ENCODE results near the gene VAV2.

VAV2 gene

DNA sequence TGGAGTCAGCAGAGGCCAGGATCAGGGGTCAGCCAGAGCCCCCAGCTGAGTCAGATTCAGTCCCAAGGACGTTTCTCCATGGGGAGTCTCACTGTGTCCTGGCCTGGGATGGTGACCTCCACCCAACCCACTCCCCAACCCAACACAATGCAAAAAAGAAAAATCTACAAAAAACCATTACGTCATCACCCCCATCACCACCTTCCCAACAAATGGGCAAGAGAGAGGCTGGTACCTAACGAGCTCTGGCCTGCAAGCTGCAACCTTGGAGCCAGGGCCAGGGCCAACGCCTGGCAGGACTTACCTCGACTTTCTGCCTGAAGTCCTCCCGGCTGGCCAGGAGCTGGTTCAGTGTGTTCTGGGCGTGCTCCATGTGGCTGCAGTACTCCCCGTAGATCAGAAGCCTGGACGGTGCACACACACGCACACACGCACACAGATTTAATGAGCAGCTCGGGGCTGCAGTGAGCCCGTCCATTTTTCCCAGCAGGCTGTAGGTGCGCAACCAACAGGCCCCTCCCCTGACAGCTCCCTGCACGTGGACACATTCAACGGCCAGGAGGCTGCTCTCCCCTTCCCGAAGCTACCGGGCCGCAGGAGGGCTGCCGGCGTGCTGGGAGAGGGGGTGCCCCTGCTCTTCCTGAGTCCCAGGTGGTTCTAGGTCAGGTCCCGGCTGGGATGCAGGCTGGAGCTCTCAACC is 194.6 kb downstream of the VAV2 start:
- no peak for DNase-seq (ENCODE audit: low read depth in 2 of 2)

DNA sequence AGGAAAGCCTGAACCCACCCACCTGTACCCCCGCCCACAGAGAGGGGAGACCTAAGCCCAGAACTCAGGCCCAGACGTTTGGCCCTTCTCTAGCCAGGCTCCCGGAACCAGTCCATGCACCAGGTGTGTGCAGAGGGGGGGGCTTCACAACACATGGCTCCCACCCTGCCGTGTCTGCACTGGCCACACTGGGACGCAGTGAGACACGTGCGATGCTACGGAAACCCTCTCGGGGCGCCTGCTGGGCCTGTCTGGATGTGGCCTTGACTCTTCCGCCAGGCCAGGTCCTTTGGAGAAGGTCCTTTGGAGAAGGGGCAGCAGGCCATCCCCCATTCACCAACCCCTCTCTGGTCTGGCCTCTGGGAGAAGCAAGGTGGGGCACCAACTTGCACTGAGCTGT is 195.6 kb downstream of the VAV2 start:
- no peak for DNase-seq (ENCODE audit: low read depth in 2 of 2)

DNA sequence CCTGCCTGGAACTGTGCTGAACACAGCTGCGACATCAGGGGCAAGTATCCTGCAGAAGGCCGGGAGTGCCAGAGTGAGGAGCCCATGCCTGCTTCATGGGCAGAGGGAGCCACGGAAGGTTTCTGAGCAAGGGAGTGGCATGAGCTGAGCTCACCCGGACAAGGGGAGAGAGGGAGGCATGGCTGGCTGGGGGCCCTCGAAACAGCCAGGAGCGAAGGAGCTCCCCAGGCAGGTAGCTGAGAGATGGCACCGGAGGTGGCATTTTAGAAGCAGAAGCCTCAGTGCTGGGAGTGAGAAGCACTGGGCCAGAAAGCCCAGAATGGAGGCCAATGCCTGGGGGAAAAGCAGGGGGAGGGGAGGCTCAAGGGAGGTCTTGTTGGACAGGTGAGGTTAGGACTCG is 197.1 kb downstream of the VAV2 start:
- DNase-seq (ENCODE audit: low read depth in 2 of 2), result no peak

DNA sequence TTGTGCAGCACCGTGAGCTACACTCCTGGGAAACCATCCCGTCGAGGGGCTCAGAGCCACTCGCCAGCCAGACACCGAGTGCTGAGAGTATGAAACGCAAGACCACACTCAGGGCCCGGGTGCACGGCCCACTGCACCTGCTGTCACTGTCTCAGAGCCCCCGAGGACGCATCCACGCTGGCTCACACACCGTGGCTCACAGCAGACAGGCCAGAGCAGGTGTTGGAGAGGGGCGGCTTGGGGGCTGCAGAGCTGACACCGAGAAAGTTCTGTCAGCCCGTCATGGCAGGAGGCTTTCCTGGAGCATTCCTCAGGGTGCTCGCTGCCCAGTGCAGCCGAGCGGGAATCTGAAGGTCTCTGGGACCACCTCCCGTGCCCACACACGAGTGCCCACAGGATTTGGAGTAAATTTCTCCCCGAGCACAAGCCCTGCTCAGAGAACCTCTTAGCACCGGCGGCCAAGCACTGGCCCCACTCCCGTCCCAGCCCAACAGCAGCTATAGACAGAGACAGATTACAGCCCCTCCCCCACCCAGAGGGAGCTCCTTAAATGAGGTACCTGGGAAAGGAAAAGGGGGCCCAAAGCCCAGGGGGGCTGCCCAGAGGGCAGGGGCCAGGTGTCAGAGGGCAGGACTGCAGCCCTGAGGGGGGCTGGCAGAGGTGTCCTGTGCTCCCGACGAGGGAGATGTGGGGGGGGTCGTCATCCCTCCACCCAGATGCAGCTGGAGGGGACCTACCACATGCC is 197.9 kb downstream of the VAV2 start:
- no peak for DNase-seq (ENCODE audit: low read depth in 2 of 2)

DNA sequence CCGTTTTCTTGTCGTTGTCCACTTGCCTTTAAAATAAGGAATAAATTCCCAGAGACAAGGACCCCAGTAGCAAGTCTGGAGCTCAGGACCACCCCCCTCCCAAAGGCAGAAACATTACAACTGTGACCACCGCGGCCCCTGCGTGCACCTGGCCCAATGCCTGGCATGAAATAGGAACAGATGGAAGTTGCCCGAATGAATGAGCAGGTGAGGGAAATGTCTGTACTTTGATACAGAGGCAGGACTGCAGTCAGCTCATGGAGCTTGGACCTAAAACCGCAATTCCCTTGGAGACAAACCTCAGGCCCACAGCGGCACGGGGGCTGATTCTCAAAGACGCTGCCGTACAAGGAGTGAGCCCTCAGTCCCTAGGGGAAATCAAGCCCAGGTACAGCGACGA is 198.7 kb downstream of the VAV2 start:
- DNase-seq (ENCODE audit: low read depth in 2 of 2), result no peak

DNA sequence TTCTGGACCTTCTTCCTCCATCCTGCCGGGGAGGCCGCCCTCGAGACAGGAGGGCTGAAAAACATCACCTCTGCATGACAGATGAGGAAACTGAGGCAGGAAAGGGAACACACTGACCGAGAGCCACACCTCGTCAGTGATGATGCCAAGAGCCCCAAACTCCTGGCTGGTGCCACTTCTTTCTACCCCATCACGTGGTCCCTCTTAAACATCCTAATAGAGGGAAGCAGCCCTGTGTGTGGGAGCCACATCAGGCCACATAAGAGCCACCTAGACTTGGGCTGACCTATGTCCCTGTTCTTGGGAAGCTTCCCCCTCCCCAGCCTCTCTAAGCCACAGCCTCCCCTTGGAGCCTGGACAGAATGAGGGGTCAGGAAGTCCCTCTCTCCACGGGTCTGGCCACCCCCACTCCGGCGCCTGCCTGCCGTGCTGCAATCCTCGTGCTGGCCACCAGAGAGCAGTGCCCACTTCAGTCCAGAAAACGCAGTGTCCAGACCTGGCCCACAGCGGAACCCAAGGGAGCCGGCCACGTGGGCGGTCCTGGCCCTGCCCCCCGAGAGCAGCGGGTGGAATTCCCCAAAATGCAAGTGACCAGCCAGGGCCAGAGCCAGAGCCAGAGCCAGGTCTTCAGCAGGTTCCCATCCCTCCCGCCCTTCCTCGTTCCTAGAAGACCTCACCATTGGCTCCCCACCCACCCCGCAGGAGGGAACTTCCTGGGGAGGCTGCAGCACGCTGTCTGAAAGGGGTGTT is 199.2 kb downstream of the VAV2 start:
- peak; percentile 20 to 22 for DNase-seq (ENCODE audit: low read depth in 2 of 2)

DNA sequence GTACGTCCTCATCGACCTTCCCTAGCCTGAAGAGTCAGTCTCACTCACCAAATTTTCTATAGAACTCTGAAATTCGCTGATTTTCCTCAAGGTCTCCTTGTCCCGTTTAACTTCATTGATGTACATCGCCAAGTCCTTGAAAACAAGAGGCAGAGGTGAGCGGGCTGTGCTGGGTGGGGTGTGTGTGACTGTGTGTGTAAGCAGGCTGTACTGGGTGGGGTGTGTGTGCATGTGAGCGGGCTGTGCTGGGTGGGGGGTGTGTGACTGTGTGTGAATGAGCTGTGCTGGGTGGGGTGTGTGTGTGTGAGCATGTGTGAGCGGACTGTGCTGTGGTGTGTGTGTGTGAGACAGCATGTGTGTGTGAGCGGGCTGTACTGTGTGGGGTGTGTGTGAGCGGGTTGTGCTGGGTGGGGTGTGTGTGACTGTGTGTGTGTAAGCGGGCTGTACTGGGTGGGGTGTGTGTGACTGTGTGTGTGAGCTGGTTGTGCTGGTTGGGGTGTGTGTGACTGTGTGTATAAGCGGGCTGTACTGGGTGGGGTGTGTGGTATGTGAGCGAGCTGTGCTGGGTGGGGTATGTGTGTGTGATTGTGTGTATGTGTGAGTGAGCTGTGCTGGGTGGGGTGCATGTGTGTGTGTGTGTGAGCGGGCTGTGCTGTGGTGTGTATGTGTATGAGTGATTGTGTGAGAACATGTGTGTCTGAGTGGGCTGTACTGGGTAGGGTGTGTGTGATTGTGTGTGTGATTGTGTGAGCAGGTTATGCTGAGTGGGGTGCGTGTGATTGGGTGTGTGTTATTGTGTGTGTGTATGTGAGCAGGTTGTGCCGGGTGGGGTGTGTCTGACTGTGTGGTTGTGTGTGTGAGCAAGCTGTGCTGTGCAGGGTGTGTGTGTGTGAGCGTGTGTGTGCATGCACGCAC is 200.1 kb downstream of the VAV2 start:
- DNase-seq (ENCODE audit: low read depth in 2 of 2), result no peak

DNA sequence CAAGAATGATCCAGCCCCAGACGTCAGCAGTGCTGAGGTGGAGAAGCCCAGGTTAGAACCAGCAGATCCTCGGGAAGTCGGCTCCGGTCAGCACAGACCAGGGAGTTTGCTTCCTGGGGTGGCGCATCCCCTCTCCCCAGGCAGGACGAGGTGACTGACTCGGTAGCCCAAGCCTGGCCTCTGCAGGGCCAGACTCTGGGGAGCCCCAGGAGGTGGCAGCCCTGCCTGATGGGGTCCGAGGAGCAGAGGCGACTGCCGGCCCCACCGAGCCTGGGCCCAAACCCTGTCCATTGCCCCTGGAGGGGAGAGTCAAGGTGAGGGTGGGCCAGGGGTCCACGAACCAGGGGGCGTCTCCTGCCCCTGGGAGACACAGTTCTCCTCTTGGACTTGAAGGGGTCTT is 201.1 kb downstream of the VAV2 start:
- DNase-seq (ENCODE audit: low read depth in 2 of 2), result no peak

DNA sequence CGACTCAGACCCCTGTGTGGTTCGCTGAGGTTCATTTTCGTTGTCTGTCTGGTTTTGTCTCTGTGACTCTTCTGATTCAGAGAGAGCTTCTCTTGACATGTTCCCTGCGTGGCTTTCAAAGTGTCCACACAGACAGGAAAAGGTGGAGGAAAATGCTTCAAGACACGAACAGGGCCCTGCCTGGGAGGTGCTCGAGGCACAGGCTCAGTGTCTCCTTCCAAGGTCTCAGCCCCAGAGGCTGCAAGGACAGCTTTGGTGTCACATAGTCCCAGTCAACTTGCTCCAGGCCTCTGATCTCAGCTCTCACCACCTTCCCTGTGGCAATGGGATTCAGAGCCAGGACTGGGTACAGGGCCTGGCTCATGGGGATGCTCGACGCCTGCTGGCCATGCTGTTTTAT is 202.3 kb downstream of the VAV2 start:
- DNase-seq (ENCODE audit: low read depth in 2 of 2), result no peak

DNA sequence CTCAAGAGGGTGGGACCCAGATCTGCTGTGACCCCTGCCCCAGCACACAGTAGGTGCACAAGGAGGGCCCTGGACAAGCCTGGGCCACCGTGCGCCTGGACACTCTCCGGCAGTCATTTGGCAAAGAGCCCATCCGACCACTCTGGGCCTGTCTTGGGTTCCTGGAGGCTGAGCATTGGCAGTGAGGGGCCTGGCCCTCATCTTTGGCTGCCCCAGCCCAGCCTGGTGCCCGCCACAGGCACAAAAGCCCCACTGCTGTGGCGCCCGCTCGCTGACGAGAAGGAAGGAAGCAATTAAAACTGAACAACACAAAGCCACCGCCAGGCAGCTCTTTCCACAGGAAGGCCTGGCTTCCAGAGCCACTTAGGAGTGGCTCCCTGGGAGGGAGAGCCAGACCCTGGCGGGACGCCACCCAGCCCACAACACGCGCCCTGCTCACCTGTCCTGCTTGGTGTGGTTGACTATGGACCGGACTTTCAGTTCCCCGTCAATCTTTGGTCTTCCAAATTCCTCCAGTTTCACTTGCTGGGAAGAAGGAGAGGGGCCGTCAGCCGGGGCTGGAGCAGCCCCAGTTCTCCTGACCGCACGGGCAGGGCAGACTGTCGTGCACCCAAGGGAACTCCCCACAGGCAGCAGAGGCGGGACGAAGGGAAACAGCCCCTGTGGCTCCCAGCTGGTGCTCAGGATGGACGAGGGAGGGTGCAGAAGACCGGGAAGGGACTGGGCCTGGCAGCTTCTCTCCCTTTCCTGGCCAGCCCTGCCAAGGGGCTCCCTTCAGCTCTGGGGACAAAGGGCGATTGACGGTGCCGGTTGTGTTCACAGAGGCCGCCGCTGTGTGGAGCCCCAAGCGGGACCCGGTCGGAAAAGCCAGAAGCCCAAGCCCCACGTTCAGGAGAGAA is 203.1 kb downstream of the VAV2 start:
- no peak for DNase-seq (ENCODE audit: low read depth in 2 of 2)

DNA sequence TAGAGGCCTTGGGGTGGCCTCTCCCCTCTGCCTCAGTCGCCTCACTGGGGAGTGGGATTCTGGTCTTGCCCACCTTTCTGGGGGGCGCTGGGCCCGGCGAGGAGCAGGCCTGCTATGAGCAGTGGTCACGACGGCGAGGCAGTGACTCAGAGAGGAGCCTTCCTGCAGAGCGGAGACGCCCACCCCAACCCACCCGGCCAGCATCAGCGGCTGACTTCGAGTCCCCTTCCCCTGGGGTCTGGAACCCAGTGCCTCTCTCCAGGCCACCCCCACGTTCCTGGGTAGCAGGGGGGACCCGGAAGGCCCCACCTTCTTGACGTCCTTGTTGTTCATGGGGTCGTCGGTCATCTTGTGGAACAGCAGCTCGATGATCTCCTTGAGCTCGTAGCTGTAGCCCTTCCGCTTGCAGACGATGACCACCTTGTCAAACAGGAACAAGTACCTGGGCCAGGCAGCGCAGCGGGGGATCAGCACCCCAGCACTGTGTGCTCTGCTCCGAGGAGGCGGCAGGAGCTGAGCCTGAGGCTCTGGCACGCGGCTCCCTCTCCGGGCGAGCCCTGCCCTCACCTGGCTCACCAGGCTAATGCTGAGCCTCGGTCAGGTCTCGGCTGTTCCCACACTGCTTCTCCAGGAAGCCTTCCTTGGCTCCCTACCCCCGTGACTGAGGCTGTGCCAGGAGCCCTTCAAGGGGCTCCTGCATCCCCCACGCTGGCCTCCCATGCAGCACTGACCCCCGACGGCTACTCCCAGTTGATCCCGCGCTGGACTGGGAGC is 203.9 kb downstream of the VAV2 start:
- DNase-seq (ENCODE audit: low read depth in 2 of 2), result no peak

DNA sequence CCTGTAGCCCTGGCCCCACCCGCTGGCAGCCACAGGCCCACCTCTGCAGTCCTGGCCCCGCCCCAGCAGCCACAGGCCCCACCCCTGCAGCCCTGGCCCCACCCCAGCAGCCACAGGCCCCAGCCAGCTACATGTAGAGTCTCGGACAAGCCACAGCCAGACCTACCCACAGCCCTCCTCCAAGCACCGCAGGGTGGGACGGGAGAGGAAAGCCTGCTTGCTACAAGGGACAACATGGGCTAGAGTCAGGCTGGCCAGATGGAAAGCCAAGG is 204.4 kb downstream of the VAV2 start:
- DNase-seq (ENCODE audit: low read depth in 2 of 2), result no peak

DNA sequence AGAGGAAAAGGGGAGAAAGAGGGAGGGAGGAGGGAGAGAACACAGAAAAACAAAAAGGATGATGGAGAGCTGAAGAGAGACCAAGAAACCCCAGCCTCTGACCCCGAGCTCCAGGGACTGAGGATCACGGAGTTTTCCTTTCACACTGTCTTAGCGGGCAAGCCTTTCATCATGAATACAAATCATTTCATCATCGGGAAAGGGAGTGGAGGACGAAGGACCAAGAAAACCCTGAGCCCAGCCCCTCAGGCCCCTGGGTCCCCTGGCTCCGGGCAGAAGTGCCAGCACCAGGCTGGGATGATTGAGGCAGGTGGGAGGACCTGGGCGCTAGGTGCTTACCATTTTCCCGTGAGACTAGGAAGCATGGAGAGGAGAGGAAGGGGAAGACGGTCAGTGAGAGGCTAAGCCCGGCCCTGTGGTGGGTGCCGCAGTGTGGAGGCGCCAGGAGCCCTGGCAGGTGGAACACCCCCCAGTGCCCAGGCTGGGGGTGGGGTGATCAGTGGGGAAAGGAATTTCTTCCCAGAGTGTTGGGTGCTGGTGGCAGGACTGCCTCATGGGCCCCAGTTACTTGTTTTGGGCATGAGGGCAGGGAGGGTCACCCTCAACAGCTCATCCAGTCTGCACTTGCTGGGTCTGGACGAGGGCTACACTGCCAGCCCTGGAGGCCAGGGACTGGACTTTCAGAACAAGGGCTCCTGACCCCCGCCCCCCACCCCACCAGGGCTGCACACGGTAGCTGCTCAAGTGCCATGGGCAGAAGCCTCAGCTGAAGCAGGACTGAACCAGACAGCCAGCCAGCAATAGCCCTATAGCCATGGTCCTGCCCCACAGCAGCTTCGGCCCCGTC is 205.0 kb downstream of the VAV2 start:
- no peak for DNase-seq (ENCODE audit: low read depth in 2 of 2)

DNA sequence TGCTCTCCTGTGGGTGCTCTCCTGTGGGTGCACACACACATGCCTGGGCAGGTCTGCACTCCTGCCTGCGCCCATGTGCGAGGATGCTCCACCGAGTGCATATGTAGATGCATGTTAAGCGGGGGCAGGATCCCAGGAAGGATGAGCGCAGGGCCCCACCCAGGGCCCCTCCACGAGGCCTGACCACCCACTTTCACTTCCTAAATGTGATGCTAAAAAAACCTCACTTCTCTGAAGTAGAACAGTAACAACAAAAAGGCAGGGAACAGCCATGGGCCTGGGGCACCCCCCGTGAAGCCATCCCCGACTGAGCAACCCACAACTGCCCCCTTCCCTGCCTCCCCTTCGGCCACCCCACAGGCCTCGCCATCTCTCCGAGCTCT is 205.8 kb downstream of the VAV2 start:
- DNase-seq (ENCODE audit: low read depth in 2 of 2), result no peak

DNA sequence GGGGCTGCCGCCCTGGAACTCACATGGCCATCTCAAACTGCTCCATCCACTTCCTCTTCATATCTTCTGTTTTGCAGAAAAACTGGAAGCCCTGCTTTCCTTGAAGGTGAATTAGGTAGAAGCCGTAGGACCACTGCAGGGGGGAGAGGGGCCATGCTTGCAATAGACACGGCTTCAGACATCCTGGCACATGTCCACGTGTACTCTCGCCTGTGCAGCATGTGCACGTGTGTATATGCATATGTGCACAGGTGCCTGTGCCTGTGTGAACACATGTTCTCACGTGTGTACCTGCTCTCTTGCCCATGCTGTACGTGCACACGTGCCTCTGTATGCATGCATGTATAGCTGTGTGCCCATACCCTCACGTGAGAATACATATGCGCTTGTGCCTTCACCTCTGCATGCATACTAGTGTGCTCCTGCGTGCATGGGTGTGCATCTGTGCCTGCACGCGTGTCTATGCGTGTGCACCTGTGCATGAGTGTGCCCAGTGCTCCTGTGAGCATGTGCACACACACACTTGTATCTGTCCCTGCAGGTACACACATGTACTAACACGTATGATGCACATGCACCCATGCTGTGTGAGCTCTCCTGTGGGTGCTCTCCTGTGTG is 206.3 kb downstream of the VAV2 start:
- no peak for DNase-seq (ENCODE audit: low read depth in 2 of 2)

DNA sequence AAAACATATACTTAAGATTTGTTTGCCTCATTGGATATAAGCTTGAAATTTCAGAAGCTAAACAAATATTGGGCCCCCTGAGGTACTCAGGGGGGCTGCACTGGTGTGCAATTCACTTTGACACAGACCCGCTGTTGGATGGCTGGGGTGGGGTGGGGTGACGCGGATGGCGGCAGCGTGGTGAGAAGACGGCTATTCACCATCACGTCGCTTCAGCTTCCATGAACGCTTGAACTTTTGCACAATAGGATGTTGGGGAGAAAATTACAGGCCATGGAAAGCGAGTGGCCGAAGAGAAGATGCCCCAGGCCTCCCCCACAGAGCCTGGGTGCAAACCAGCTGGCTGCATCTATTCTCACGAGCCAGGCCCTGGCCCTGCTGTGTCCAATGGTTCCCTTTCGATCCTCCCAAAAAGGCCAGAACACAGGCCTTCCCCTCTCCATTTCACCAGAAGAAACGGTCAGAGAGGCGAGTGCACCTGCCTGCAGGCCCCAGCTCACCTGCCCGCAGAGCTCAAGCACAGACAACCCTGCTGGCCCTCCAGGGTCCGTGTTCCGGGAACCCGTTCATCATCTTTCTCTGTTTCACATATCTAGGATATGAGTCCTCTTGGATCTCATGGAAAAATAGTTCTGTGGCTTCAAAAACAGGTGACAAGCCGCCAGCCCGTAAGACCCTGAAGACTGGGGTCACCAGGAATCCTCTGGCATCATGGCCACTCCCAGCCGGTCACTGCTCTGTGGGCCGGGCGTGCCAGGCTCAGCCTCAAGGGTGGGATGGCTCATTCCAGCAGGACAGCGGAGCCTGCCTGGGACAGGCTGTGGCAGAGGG is 207.2 kb downstream of the VAV2 start:
- DNase-seq (ENCODE audit: low read depth in 2 of 2), result no peak

DNA sequence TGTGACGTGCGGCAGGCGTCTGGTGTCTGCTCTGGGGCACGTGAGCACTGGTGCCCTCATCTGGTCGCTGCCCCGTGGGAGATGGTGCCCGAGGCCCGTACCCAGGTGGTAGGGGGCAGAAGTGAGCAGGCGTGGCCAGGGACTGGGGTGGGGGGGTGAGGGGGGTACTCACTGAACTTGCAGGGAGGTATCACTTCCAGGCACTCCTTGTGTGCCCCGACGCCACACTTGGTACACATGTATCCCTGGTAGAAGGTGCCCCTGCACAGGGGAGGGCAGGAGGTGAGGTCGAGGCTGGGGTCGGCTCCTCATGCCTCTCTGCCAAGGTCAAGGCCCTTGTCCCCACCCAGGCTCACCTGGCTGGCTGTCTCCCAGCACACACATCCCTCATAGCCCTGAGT is 208.8 kb downstream of the VAV2 start:
- no peak for DNase-seq (ENCODE audit: low read depth in 2 of 2)

Data from stimulated activated CD8-positive, alpha-beta memory T cell treated with anti-CD3 and anti-CD28 coated beads, Interleukin-15, amount 100 ng/mL, for 48 hours (primary cell).